Endodermal cell (in vitro differentiated cells): ENCODE data around the gene CRIP1. TPM values are rescaled to one million over a fixed set of nuclear protein-coding genes. Genes with fewer than 3 reads are reported as not detected.

ENCODE experiments used
- DNase-seq: peaks from one replicate; pipeline ENCODE4 v3.0.0-alpha.2; 2017
- H3K27ac ChIP-seq: 2 replicates; pipeline ENCODE4 v1.5.1; 2013; ENCODE audit warnings: mild to moderate bottlenecking, low read depth, low read length, moderate library complexity
- H3K27me3 ChIP-seq: 2 replicates; pipeline ENCODE4 v1.6.1; 2013; ENCODE audit warnings: mild to moderate bottlenecking, low read length, moderate library complexity; ENCODE audit not compliant: insufficient read depth, control insufficient read depth, poor library complexity, severe bottlenecking
- H3K36me3 ChIP-seq: 2 replicates; pipeline ENCODE4 v1.7.0; 2013; ENCODE audit warnings: mild to moderate bottlenecking, low read length, moderate library complexity; ENCODE audit not compliant: control insufficient read depth, insufficient read depth
- H3K4me1 ChIP-seq: one replicate; pipeline ENCODE4 v1.7.0; 2013; ENCODE audit warnings: low read length; ENCODE audit not compliant: control insufficient read depth, insufficient read depth
- H3K4me3 ChIP-seq: 2 replicates; pipeline ENCODE4 v1.5.1; 2013; ENCODE audit warnings: mild to moderate bottlenecking, low read length, moderate library complexity
- H3K9ac ChIP-seq: 2 replicates; pipeline ENCODE4 v1.6.1; 2013; ENCODE audit warnings: mild to moderate bottlenecking, low read length, moderate library complexity; ENCODE audit not compliant: poor library complexity, severe bottlenecking; ENCODE audit errors: extremely low read depth
- H3K9me3 ChIP-seq: 2 replicates; pipeline ENCODE4 v1.6.1; 2013; ENCODE audit warnings: mild to moderate bottlenecking, low read length, moderate library complexity; ENCODE audit not compliant: control insufficient read depth
- H3K27ac Mint-ChIP-seq: 2 replicates; pipeline ENCODE4 v1.8.0; 2020; ENCODE audit warnings: mixed read lengths
- H3K27me3 Mint-ChIP-seq: 2 replicates; pipeline ENCODE4 v1.8.0; 2021; ENCODE audit warnings: mild to moderate bottlenecking, mixed read lengths; ENCODE audit not compliant: insufficient read depth
- H3K36me3 Mint-ChIP-seq: 2 replicates; pipeline ENCODE4 v1.8.0; 2020; ENCODE audit warnings: low read depth, mixed read lengths
- H3K4me1 Mint-ChIP-seq: 2 replicates; pipeline ENCODE4 v1.8.0; 2020; ENCODE audit warnings: mixed read lengths
- H3K4me3 Mint-ChIP-seq: 2 replicates; pipeline ENCODE4 v1.8.0; 2020; ENCODE audit warnings: mild to moderate bottlenecking, moderate library complexity, mixed read lengths
- H3K9me3 Mint-ChIP-seq: 2 replicates; pipeline ENCODE4 v1.8.0; 2020; ENCODE audit warnings: mild to moderate bottlenecking, mixed read lengths
- CTCF ChIP-seq: fragments of 200-600 bp; sonication (generic); conservative IDR thresholded peaks from 2 replicates; pipeline ENCODE4 v1.5.0; 2021; ENCODE audit warnings: antibody characterized with exemption, mild to moderate bottlenecking
- WGBS, 2 experiments: methylation state at CpG; one replicate each; pipeline versions ENCODE4 v1.1.5 to v1.1.7; 2013; ENCODE audit warnings: missing lambda C conversion rate in 2 of 2, mixed read lengths in 1 of 2; ENCODE audit not compliant: insufficient coverage in 1 of 2, insufficient read length in 1 of 2; 5-methylcytosine and 5-hydroxymethylcytosine counted together
- total RNA-seq, 2 donors: library from RNA; stranded (reverse); fragmentation: NEBNext Ultra II Directional in 1 of 2; extraction: Animal tissue kit (Norgen Biotek cat#: 25700) in 1 of 2; gene quantifications; 2 replicates in 1 of 2; 3 replicates in 1 of 2; pipeline ENCODE4 v1.2.1, GENCODE V29; 2021

The CRIP1 gene
- total RNA-seq, 2 donors from 2014 or later = 7.0 to 47.1 TPM

- peaks cover 64% of the 10 kb centered on the region for H3K27me3 Mint-ChIP-seq
Observed at GRCh38 chr14:105476831-105477659, 9.6 kb upstream of the CRIP1 start.

GRCh38 chr14:105477660-105478397 lies 8.9 kb upstream of the CRIP1 start:
- Histone ChIP-seq H3K27ac (no peak overlapping the region), H3K9ac (no peak overlapping the region), H3K9me3 (no peaks in the 10 kb centered on the region), H3K36me3 (no peaks in the 10 kb centered on the region), H3K27me3 (peaks cover 78% of the 10 kb centered on the region), H3K4me3 (no peak overlapping the region), H3K4me1 (peaks cover 2% of the 10 kb centered on the region)
- Mint-ChIP-seq H3K4me1 (peaks cover 6% of the 10 kb centered on the region), H3K27ac (no peak overlapping the region), H3K27me3 (peaks cover 72% of the 10 kb centered on the region), H3K36me3 (no peaks in the 10 kb centered on the region), H3K4me3 (no peak overlapping the region), H3K9me3 (peaks cover 2% of the 10 kb centered on the region)
- DNase-seq = no peak
- no peak for TF ChIP-seq CTCF
- WGBS, 2 experiments = 15 to 41% methylated on average over 9 to 41 of the region's 56 CpGs

More at GRCh38 chr14:105476831-105477659, 9.6 kb upstream of the CRIP1 start:
- Histone ChIP-seq H3K4me1 (peaks cover 1% of the 10 kb centered on the region), H3K36me3 (no peaks in the 10 kb centered on the region), H3K4me3 (no peak overlapping the region), H3K9me3 (no peaks in the 10 kb centered on the region), H3K27me3 (peaks cover 70% of the 10 kb centered on the region), H3K27ac (no peak overlapping the region), H3K9ac (no peak overlapping the region)
- WGBS, 2 experiments = 72 to 76% methylated on average over 10 to 16 of the region's 16 CpGs
- H3K4me3 Mint-ChIP-seq = no peak overlapping the region
- TF ChIP-seq CTCF = no peak
- H3K36me3 Mint-ChIP-seq = no peaks in the 10 kb centered on the region
- no peak for DNase-seq
- H3K27ac Mint-ChIP-seq = no peak overlapping the region
- peaks cover 2% of the 10 kb centered on the region for H3K9me3 Mint-ChIP-seq
- H3K4me1 Mint-ChIP-seq = peaks cover 2% of the 10 kb centered on the region

GRCh38 chr14:105478398-105479251 lies 8.1 kb upstream of the CRIP1 start:
- Histone ChIP-seq H3K9me3 (no peaks in the 10 kb centered on the region), H3K36me3 (no peaks in the 10 kb centered on the region), H3K9ac (no peak overlapping the region), H3K27ac (no peak overlapping the region), H3K4me1 (peaks cover 2% of the 10 kb centered on the region), H3K4me3 (no peak overlapping the region), H3K27me3 (peaks cover 81% of the 10 kb centered on the region)
- peaks cover 2% of the 10 kb centered on the region for H3K9me3 Mint-ChIP-seq
- H3K36me3 Mint-ChIP-seq = no peaks in the 10 kb centered on the region
- TF ChIP-seq CTCF = no peak
- H3K4me1 Mint-ChIP-seq = peaks cover 6% of the 10 kb centered on the region
- H3K4me3 Mint-ChIP-seq = no peak overlapping the region
- H3K27me3 Mint-ChIP-seq = peaks cover 73% of the 10 kb centered on the region
- 11 to 32% methylated on average over 24 to 73 of the region's 81 CpGs for WGBS, 2 experiments
- peak; percentile 79 for DNase-seq
- no peak overlapping the region for H3K27ac Mint-ChIP-seq
